GM21825 (cell line): ENCODE measurements around the gene MYT1.

Source experiments
- ATAC-seq: cut with Tn5 transposase; IDR thresholded peaks from one replicate; pipeline ENCODE4 v1.9.1; 2021; ENCODE audit warnings: mild to moderate bottlenecking, moderate library complexity; ENCODE audit not compliant: unreplicated experiment

Gene MYT1

DNA sequence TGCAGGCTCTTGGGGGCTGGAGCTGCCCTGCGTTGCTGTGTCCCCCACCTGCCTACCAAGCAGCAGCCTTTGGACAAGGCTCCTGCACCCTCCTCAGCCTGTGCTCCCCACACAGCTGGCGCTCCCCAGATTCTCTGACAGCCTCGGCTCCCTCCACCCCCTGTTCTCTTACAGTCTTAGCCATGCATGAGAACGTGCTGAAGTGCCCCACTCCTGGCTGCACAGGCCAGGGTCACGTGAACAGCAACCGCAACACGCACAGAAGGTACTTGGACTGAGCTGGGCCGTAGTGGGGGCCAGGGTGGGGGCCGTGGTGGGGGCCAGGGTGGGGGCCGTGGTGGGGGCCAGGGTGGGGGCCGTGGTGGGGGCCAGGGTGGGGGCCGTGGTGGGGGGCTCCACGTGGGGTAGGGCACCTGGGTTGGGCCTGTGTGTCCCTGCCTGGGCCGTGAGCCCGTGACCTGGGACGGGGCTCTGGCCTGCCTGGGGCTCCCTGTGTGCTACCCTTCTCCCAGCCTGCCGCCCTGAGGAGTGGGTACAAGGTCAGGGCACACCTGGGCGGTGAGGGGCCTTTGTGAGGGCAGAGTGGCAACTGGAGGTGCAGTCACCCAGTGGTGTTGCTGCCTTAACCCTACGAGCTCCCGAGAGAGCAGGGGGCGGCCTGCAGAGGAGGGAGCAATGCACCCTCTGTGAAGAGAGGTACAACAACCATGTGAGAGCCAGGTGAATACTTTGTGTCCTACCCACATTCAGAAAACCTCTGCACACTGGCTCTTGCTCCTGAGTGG lies 47.8 kb downstream of the MYT1 start:
- no peak for ATAC-seq

DNA sequence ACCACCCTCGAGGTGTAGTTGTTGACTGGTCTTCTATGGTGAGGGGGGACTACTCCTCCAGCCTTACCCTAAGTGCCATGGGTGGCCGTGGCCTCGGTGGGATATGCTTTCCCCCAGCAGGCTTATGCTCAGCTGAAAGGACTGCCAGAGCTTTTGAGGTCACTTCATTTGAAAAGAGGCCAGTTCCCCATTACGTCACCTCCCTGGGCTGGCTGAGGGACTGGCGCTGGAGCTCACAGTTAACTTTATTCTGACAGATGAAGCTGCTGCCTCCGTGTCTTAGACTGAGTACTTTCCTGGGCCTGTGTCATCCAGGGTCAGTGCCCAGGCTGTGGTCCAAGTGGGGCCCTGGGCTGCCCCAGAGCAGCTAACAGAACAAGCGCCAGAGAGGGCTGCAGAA lies 48.5 kb downstream of the MYT1 start:
- no peak for ATAC-seq

DNA sequence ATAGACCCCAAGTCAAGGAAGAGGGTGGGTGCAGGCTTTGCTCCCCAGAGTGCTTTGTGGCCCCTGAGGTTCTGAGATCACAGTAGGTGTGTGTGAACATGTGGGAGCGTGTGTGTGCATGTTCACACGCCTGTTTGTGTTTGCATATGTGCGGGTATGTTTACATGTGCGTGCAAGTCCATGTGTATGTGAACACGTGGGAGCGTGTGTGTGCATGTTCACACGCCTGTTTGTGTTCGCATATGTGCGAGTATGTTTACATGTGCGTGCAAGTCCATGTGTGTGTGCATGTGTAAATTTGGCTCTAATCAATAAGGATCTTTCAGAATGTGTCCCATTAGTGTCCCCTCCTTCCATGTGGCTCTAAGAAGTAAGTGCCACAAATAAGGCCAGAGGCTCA lies 49.9 kb downstream of the MYT1 start:
- ATAC-seq, result no peak

DNA sequence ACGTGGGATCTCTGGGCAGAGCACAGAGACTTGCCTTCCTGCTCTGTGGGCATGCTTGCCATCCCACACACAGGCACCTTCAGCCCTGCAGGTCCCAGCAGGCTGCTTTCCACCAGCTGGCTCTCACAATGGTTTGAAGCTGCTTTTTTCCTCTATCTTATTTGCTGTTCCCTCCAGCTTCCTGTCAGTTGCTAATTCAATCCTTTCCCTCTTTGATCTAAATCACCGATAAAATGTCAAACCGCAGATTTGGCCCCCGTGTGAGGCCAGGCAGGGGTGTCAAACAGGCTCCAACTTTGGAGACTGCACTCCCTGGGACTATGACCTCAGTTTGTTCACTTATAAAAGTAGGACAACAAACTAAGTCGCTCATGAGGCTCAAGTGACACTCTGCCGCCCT lies 50.7 kb downstream of the MYT1 start:
- no peak for ATAC-seq

DNA sequence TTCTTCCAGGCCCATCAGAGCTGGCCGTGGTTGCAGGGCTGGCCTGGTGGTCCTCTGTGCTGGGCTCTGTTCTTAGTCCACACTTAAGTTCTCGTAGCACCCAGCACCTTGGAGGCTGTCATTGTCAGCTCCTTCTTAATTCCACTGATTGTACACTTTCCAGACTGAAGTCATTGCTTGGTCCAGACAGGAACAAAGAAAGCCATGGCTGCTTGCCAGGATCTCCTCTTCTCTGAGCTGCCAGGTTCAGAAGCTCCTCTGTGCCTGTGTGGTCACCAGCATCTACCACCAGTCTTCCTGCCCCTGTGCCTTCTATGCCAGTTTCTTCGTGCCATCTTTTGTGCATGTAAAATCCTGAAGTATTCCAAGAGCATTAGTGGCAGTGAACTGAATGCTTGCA lies 51.8 kb downstream of the MYT1 start:
- ATAC-seq, result no peak

DNA sequence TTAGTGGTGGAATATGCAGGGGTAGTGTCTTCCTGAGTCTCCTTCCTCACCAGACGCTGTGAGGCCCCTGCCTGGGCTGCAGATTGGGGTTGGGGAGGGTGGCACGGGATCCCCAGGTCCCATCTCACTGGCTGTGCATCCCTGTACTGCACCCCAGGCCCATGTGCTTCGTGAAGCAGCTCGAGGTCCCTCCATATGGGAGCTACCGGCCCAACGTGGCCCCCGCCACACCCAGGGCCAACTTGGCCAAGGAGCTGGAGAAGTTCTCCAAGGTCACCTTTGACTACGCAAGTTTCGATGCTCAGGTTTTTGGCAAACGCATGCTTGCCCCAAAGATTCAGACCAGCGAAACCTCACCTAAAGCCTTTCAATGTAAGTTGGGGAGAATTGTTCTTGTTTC lies 52.7 kb downstream of the MYT1 start:
- no peak for ATAC-seq

DNA sequence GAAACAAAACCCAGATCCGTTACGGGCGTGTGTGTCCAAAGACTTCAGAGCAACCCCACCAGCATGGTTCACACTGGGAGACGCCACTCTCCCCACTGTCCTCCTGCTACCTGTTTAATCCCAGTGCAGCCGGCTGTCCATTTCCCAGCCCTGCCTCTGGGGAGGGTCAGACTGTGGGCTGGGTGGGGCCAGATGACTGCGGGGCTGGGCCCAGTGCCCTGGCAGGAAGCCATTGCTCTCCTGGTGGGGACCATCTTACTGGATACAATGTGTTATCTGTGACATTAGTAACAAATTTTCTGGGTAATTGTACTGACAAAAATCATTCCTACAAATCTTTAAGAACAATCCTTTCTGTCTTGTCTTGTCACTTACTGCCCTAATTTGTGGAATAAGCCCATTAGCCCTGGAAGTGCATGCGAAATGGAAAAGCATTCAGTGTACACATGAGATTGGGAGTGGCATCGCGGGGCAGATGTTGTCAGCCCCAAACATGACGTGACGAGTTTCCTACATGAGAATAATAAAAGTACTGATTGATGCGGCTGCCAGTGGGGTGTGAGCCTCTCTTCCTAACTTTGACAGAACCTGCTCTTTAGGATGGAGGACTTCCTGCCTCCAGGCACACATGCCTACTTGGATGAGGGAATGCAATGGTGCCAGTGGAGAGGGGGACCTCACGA lies 53.4 kb downstream of the MYT1 start:
- ATAC-seq, result no peak

DNA sequence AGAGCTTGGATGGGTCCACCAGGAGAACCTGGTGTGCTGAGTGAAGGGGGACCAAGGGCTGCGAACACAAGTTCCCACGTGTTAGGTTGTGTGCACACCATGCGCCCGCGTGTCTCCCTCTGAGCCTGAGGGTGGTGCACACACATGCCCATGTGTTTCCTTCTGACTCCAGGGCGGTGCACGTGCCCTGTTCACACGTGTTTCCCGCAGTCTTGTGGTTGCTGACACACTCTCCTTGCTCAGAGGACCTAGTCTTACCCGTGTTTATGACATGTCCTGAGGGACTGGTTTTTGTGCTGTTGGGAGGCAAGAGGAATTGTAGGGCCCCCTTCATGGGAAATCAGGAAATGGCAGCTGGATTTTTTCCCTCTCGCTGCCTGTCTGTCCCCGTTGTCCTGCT lies 55.0 kb downstream of the MYT1 start:
- no peak for ATAC-seq

DNA sequence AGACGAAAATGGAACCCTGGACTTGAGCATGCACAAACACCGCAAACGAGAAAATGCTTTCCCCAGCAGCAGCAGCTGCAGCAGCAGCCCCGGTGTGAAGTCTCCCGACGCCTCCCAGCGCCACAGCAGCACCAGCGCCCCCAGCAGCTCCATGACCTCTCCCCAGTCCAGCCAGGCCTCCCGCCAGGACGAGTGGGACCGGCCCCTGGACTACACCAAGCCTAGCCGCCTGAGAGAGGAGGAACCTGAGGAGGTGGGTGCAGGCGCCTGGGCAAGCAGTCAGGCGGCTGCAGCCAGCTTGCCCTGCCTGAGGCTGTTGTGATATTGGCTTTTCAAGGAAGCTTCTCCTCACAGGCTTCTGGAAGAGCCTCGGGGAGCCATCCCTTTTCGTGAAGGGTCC lies 55.5 kb downstream of the MYT1 start:
- no peak for ATAC-seq

DNA sequence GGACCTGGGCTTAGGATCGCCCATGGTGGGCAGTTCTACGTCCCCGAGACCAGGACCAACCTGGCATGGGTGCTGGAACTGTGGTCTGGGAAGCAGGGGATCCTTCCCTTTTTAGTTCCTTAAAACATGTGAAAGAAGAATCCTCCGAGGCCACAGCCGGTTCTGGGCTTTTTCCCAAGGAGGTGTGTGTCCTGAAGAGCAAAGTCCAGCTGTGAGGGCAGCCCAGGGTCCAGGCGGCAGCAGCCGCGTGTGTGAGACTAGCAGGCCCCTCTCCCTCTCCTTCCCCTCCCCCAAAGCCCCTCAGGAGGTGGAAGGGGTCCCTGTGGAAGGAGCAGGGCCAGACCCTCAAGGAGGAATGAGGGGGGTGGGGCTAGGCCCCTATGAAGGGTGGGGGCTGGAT lies 56.2 kb downstream of the MYT1 start:
- ATAC-seq, result no peak

DNA sequence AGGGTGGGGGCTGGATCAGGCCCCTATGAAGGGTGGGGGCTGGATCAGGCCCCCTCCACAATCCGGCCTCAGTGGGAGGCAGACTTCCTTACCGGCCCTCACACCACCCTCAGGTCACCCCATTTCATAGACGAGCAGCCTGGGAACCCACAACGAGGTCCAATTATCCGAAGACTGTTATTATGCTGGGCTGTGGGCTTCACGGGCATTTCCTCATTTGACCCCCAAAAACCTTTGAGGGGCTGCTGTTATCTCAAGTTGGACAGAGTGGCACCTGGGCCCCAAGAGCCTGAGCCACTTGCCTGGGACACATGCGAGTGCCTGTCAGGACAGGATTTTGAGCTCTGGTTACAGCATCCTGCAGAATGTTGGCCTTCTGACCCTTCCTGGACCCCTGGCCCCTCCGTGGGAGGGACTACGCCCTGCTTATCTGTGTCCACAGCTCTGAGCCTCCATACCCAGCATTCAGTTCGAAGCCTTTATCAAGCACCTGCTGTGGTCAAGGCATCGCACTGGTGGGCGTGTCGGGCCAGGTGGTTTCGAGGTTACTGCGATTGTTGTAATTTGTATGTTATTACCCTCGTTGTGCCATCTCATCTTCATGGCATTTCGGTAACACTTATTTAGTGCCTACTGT lies 56.8 kb downstream of the MYT1 start:
- ATAC-seq, result no peak

DNA sequence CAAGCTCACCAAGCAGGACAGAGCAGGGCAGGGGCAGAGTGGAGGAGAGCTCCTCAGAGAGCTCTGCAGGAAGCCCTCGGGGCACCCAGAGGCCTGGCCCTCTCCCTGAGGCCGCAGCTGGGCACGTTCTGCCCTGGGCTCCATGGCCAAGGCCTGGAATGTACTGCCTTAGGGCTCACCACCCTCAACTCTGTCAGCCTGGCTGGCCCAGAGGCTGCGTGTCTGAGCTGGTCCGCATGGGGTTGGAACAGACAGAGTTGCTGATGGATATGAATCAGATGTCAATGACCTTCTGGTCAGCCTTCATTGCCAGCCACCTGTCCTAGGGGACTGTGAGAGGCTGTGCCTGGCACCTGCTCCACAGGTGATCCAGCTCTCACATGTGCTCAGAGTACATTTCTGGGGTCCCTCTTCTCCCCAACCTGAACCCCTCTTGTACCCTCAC lies 58.1 kb downstream of the MYT1 start:
- ATAC-seq, result no peak

DNA sequence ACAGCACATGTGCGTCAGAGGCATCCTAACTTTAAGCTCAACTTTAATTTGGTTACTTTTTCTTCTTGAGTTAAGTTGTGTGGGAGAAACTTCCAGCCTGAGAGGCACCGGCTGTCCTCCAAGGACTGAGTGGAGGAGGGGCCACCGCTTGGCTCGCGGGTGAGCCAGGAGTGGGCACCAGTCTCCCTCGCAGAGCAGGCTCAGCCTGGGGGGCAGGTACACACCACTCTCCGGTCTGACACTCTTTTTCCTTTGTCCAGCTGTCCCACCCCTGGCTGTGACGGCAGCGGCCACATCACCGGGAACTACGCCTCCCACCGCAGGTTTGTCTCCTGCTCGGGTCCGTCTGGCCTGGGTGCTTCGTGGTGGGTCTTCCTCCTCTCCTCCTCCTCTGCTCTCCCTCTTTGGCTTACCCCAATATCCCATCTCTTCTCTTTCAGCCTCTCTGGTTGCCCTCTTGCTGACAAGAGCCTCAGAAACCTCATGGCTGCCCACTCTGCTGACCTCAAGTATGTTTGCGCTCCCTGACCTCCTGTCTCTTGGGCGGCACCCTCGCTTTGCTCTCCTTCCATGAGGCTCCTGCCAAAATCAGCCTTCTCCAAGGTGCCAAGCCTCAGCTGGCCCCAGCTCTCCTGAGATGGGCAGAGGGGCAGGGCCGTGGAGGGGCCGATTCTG lies 58.7 kb downstream of the MYT1 start:
- ATAC-seq, result no peak

DNA sequence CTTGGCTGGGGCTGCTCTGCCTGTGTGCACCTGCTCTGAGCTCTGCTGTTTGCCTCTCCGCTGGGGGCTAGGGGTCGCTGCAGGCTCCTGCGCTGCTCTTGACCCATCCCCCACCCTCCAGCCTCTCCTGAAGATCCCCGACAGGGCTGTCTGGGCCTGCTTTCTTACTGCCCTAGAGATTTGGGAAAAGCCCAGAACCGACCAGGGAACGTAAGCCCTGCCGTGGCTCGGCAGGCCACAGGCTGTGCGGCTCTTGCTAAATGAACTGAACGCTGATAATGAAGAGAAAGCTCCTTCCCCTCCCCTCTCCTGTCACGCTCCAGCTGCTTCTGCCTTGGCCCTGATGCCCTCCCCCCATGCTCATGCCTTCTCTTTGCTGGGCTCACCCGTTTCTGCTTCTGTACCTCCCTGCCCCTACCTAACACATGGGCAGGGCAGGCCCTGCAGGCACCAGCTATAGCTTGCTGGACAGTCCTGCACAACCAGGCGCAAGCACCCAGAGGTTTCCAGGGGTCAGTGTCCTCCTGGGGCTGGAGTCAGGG lies 59.3 kb downstream of the MYT1 start:
- no peak for ATAC-seq

DNA sequence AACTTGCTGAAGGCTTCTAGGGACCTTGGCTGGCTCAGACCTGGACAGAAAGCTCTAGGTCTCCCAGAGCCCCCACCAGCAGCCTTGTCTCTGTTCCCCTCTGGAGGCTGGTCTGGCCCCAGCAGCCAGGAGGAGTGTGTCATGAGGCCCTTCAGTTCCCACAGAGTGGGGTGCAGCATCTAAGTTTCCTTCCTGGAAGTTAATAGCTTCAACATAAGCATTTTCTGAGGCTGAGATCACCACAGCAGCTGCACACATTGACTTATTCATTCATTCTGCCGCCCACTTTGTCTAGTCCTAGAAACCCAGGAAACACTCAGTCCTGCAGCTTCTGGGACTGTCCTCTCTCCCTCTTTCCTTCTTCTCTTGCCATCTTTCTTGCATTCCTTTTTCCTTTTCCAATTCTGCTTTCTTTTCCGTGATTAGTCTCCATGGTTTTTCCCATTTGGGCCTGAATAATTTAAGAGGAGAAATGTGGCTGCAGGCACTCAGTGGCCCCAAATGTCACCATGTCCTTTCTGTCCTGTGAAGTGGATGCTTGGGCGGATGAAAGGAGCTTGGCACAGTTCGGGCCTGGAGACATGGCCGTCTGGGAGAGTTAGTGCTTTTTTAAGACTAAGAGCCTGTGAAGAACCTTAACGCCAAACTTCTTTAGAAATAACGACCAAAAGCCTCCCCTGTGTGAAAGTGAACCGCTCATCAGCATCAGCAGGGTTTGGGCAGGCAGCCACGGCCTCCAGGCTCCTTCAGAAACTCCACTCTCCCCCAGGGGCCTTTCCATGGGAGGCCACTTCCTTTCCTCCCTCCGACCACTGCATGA lies 60.3 kb downstream of the MYT1 start:
- ATAC-seq, result no peak

DNA sequence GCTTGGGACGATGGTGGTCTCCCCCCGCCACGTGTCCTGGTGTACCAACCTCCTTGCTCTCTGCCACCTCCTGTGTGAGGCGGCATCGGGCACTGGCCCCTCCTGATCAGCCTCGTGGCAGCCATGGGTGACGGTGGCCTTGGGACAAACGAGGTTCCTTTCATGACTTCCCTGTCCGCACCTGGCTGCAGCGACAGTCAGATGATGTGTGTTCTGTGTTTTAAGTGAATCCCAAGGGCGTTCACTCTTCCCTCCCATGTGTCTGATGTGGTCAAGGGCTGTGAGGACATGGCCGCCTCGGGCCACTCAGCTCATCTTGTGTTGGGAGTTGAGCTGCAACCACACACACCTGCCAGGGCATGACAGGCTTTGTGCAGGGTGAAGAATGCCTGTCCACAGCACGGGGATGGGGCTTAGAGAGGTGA lies 60.9 kb downstream of the MYT1 start:
- no peak for ATAC-seq

DNA sequence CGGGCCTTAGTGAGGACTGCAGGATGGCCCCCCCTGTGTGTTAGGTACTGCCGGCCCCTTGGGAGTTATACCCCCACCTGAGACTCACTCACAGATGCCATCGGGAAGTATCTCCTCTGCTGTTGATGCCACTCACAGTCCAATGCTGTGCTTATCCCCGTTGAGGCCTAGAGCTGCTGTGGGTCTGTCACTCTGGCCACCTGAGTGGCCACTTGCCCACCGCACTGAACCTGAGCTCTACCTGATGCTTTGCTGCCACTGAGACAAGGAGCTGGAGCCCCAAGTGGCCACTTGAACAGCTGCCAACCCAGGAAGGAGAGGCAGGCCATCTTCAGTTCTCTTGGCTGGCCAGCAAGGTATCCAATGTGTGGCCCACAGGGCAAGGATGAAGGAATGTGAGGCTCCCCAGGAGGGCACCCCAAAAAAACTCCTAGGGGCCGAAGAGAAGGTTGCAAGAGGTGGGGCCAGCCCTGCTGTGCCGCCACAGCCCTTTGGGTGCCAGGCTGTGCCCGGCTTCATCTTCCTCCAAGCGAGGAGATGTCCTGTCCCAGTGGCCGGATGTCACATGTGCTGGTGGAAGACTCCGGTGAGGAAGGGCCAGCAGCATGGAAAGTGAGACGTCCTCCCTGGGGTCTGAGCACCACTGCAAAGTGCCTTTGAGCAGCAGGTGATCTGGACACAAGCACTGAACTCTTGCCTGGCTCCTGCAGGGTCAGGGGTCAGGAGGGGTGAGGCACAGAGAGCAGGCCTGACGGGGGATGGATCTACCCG lies 61.8 kb downstream of the MYT1 start:
- ATAC-seq, result no peak

DNA sequence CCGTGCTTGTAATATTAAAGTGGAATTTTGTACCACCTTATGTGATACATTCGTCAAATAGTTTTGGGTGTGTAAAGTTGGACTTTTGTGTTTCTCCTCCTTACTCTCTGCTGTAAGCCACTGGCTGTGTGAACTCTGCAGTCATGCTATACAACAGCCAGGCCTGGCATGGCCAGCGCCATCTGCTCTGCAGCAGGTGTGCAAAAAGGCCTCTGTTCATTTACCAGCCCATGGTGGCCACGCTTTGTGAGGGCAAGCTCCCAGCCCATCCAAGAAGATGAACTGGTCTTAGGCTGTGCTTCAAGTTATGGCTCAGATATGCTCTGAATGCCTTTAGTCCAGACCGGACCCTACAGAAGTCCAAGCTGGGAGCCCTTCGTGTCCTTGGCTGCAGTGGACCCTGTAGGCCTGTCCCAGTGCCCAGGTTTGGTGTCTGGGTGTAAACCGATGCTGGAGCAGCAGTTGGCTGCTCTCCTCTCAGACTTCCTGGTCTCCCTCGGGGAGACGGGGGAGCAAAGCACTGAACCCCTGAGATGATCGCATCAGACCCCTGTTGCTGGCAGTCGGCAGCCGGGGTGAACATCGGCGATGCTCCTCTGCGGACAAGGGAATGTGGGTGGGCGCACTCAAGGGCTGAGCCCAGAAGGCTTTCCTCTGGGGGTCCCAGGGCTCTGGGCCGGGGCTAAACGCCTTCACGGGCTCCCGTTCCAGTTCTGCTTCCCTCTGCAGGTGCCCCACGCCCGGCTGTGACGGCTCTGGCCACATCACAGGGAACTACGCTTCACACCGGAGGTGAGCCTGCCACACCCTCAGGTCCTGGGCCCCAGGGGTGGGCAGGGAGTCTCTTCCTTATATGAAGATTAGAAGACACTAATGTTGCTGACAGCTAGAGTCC lies 62.7 kb downstream of the MYT1 start:
- no peak for ATAC-seq
